Measurements from ENCODE around the gene CLEC5A. TPM values are rescaled to one million over a fixed set of nuclear protein-coding genes. Genes with fewer than 3 reads are reported as not detected.
"Not testable (repeated sequence)": the region's sequence is repeated elsewhere in the genome, so short reads cannot be mapped to it uniquely, and the experiment has no call there.

The CLEC5A gene
- total RNA-seq, 1 experiment from 2014 or later: not detected

DNA sequence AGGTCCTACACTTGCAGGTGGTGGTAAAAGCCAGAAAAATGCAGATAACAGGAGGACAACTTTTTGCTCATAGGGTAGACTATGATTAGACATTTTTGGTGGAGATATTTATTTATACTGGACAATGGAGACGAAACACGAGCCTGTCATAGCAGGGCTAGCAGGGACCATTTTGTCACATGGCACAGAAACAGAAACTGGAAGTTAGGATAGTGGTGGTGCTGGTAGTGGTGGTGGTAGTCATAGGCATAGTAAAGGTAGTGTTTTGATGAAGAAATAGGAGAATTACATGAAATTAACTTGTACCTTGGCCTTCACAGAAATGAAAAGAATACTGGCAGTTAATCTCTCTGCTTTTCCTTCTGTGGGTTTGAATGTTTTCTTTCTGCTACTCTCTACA is 40.1 kb upstream of the CLEC5A start:
- H3K9me3 ChIP-seq (ENCODE audit: control insufficient read depth, low read depth, low read length): no peaks in the 10 kb centered on the region
- no CpG with 5 or more reads among the region's 2 CpGs for WGBS (ENCODE audit: extremely low coverage, insufficient read length, low lambda C conversion rate)
- no peaks in the 10 kb centered on the region for H3K27me3 ChIP-seq (ENCODE audit: insufficient read depth, low read length)
- no peak overlapping the region for H3K18ac ChIP-seq (ENCODE audit: insufficient read length, low read depth, low read length)
- H3K4me2 ChIP-seq (ENCODE audit: insufficient read depth, insufficient read length, low read length): no peak overlapping the region
- H3K4ac ChIP-seq (ENCODE audit: low read depth, low read length): no peak overlapping the region
- no peak overlapping the region for H3K9ac ChIP-seq (ENCODE audit: extremely low read depth, insufficient read length, low read length)
- no peak overlapping the region for H2BK12ac ChIP-seq (ENCODE audit: insufficient read length, low read depth, low read length)
- no peaks in the 10 kb centered on the region for H4K20me1 ChIP-seq (ENCODE audit: control insufficient read depth, insufficient read depth, insufficient read length)
- no peak for DNase-seq
- H3K56ac ChIP-seq (ENCODE audit: insufficient read length, low read depth, low read length): no peak overlapping the region
- no peak overlapping the region for H2BK5ac ChIP-seq (ENCODE audit: insufficient read length, low read length)
- Mint-ChIP-seq H3K9me3 (peaks cover 2 to 8% of the 10 kb centered on the region in 2 experiments; a peak in 2 of 5 replicates), H3K27me3 (ENCODE audit: low read depth) (peaks cover 3% of the 10 kb centered on the region; the same call in 1 of the 2 replicates), H3K4me3 (no peak overlapping the region), H3K27ac (no peak overlapping the region), H3K4me1 (0 out of 4 replicates have a peak, but pooled peaks cover 0 to 5% of the 10 kb centered on the region in 2 experiments), H3K36me3 (ENCODE audit: insufficient read depth in 1 of 3, low read depth in 3 of 3) (peaks cover 0 to 11% (median 3%) of the 10 kb centered on the region in 3 experiments; a peak in 2 of 7 replicates)
- no peak overlapping the region for H3K27ac ChIP-seq (ENCODE audit: insufficient read length, low read depth, low read length)
- H3K23ac ChIP-seq (ENCODE audit: insufficient read length, low read depth, low read length): no peak overlapping the region
- no peak overlapping the region for H3K14ac ChIP-seq (ENCODE audit: insufficient read depth, low read length)
- no peak overlapping the region for H4K8ac ChIP-seq (replicated peaks; ENCODE audit: insufficient read length, low read depth, low read length)
- no peaks in the 10 kb centered on the region for H3K79me2 ChIP-seq (ENCODE audit: insufficient read depth, low read length)
- H3K79me1 ChIP-seq (ENCODE audit: insufficient read depth, low read depth, low read length, poor library complexity, severe bottlenecking): no peaks in the 10 kb centered on the region
- no peaks in the 10 kb centered on the region for H3K4me1 ChIP-seq (ENCODE audit: insufficient read depth, low read length)
- H4K5ac ChIP-seq (ENCODE audit: insufficient read length, low read depth, low read length): no peak overlapping the region
- no peaks in the 10 kb centered on the region for H3K23me2 ChIP-seq (ENCODE audit: insufficient read length, low read depth, low read length, poor library complexity, severe bottlenecking)
- no peak overlapping the region for H3T11ph ChIP-seq (ENCODE audit: low read length)
- no peak overlapping the region for H2BK120ac ChIP-seq (ENCODE audit: low read depth, low read length, poor library complexity, severe bottlenecking)
- H4K91ac ChIP-seq (ENCODE audit: insufficient read length, low read depth, low read length): no peak overlapping the region
- TF ChIP-seq, protein P1, sequence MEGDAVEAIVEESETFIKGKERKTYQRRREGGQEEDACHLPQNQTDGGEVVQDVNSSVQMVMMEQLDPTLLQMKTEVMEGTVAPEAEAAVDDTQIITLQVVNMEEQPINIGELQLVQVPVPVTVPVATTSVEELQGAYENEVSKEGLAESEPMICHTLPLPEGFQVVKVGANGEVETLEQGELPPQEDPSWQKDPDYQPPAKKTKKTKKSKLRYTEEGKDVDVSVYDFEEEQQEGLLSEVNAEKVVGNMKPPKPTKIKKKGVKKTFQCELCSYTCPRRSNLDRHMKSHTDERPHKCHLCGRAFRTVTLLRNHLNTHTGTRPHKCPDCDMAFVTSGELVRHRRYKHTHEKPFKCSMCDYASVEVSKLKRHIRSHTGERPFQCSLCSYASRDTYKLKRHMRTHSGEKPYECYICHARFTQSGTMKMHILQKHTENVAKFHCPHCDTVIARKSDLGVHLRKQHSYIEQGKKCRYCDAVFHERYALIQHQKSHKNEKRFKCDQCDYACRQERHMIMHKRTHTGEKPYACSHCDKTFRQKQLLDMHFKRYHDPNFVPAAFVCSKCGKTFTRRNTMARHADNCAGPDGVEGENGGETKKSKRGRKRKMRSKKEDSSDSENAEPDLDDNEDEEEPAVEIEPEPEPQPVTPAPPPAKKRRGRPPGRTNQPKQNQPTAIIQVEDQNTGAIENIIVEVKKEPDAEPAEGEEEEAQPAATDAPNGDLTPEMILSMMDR (conservative IDR thresholded peaks at IDR 0.05): no peak
- no peak overlapping the region for H2BK15ac ChIP-seq (ENCODE audit: low read depth, low read length)
- H2BK20ac ChIP-seq (ENCODE audit: low read depth, low read length, poor library complexity, severe bottlenecking): no peak overlapping the region
- H2AFZ ChIP-seq (ENCODE audit: low read length): no peak overlapping the region
- H2AK5ac ChIP-seq (ENCODE audit: insufficient read length, low read length): no peak overlapping the region

DNA sequence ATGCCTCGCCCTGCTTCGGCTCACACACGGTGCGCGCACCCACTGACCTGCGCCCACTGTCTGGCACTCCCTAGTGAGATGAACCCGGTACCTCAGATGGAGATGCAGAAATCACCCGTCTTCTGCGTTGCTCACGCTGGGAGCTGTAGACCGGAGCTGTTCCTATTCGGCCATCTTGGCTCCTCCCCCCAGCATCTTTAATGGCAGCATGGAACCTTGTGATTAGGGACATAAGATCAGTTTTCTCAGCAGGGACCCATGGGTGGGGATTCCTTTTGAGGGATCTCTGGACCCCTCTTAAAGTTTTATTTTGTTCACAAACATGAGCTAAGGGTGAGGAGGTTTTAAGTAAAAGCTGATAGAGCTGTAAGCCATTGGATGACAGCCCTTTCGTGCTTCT is 39.2 kb upstream of the CLEC5A start:
- not testable (repeated sequence) for H2BK20ac ChIP-seq (ENCODE audit: low read depth, low read length, poor library complexity, severe bottlenecking); H3K79me1 ChIP-seq (ENCODE audit: insufficient read depth, low read depth, low read length, poor library complexity, severe bottlenecking); H2AK5ac ChIP-seq (ENCODE audit: insufficient read length, low read length); H3K14ac ChIP-seq (ENCODE audit: insufficient read depth, low read length); H3T11ph ChIP-seq (ENCODE audit: low read length); H3K9me3 Mint-ChIP-seq; H2BK12ac ChIP-seq (ENCODE audit: insufficient read length, low read depth, low read length); H4K91ac ChIP-seq (ENCODE audit: insufficient read length, low read depth, low read length); H3K4me2 ChIP-seq (ENCODE audit: insufficient read depth, insufficient read length, low read length); H3K23me2 ChIP-seq (ENCODE audit: insufficient read length, low read depth, low read length, poor library complexity, severe bottlenecking); DNase-seq; H4K20me1 ChIP-seq (ENCODE audit: control insufficient read depth, insufficient read depth, insufficient read length); H3K27me3 Mint-ChIP-seq (ENCODE audit: low read depth); H3K4me1 Mint-ChIP-seq; H2BK5ac ChIP-seq (ENCODE audit: insufficient read length, low read length); H3K4me1 ChIP-seq (ENCODE audit: insufficient read depth, low read length); H3K9me3 ChIP-seq (ENCODE audit: control insufficient read depth, low read depth, low read length); H2BK120ac ChIP-seq (ENCODE audit: low read depth, low read length, poor library complexity, severe bottlenecking); H2BK15ac ChIP-seq (ENCODE audit: low read depth, low read length); H3K56ac ChIP-seq (ENCODE audit: insufficient read length, low read depth, low read length); H4K8ac ChIP-seq (replicated peaks; ENCODE audit: insufficient read length, low read depth, low read length); H3K23ac ChIP-seq (ENCODE audit: insufficient read length, low read depth, low read length); H3K79me2 ChIP-seq (ENCODE audit: insufficient read depth, low read length); H3K4ac ChIP-seq (ENCODE audit: low read depth, low read length); H3K9ac ChIP-seq (ENCODE audit: extremely low read depth, insufficient read length, low read length); H3K27me3 ChIP-seq (ENCODE audit: insufficient read depth, low read length); H3K27ac ChIP-seq (ENCODE audit: insufficient read length, low read depth, low read length)
- H4K5ac ChIP-seq (ENCODE audit: insufficient read length, low read depth, low read length): peak overlapping the region; percentile 96
- peak overlapping the region in 1 of 2 experiments; percentile 31; a peak in 2 of 5 replicates for H3K4me3 Mint-ChIP-seq
- peak overlapping the region in 2 of 3 experiments; percentile 52 to 93; a peak in 3 of 7 replicates for H3K27ac Mint-ChIP-seq
- WGBS (ENCODE audit: extremely low coverage, insufficient read length, low lambda C conversion rate): no CpG with 5 or more reads among the region's 13 CpGs
- peak overlapping the region; percentile 90 for H2AFZ ChIP-seq (ENCODE audit: low read length)
- H3K18ac ChIP-seq (ENCODE audit: insufficient read length, low read depth, low read length): peak overlapping the region; percentile 75
- peaks cover 0 to 11% (median 3%) of the 10 kb centered on the region in 3 experiments; a peak in 2 of 7 replicates for H3K36me3 Mint-ChIP-seq (ENCODE audit: insufficient read depth in 1 of 3, low read depth in 3 of 3)
